Spleen (tissue), 7 donors: ENCODE results near the gene JDP2.

Experiments used
- POLR2A ChIP-seq, 3 donors: fragments of 450-650 bp; IDR thresholded peaks; one replicate each; pipeline ENCODE4 v1.5.1; 2017; ENCODE audit warnings: antibody characterized with exemption in 3 of 3, mild to moderate bottlenecking in 1 of 3
- TF ChIP-seq, protein P1 (sequence below), 11 experiments: fragments of 200-600 bp in 7 of 11; fragments of 450-650 bp in 4 of 11; sonication (generic) in 4 of 11; IDR thresholded peaks in 8 of 11; conservative IDR thresholded peaks in 3 of 11; 1 replicate in 7 of 11; 2 replicates in 4 of 11; pipeline versions ENCODE4 v1.4.0 to v1.8.0; 2016 to 2021; ENCODE audit warnings: antibody characterized with exemption in 11 of 11, inconsistent platforms in 4 of 11, mild to moderate bottlenecking in 1 of 11
- donor health status: DM: no; HTN: no; CAD: no; lungs with moderate emphysema.
- donor health status: DM: no; HTN: no; CAD: no.
- donor health status: DM: no; HTN: no; CAD: no.

DNA sequence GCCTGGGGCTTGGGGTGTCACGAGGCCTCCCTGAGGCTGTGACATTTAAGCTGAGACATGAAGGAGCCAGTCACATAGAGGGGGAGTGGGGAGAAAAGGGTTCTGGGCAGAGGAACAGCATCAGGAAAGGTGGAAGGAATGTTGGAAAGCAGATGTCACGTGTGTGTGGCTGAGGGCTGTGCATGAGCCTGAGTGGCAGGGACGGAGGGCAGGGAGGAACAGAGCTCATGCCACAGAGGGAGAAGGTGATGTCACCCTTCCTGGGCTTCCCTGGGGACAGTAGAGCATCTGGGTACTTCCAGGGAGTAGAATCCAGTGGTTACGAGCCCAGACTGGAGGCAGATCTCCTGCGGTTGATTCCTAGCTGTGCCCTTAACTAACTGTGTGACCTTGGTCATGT lies 32.0 kb upstream of the JDP2 start:
- TF ChIP-seq, protein P1, sequence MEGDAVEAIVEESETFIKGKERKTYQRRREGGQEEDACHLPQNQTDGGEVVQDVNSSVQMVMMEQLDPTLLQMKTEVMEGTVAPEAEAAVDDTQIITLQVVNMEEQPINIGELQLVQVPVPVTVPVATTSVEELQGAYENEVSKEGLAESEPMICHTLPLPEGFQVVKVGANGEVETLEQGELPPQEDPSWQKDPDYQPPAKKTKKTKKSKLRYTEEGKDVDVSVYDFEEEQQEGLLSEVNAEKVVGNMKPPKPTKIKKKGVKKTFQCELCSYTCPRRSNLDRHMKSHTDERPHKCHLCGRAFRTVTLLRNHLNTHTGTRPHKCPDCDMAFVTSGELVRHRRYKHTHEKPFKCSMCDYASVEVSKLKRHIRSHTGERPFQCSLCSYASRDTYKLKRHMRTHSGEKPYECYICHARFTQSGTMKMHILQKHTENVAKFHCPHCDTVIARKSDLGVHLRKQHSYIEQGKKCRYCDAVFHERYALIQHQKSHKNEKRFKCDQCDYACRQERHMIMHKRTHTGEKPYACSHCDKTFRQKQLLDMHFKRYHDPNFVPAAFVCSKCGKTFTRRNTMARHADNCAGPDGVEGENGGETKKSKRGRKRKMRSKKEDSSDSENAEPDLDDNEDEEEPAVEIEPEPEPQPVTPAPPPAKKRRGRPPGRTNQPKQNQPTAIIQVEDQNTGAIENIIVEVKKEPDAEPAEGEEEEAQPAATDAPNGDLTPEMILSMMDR (IDR thresholded peaks at IDR 0.05 in 8 of 11, conservative IDR thresholded peaks at IDR 0.05 in 3 of 11): no peak
- no peak for TF ChIP-seq POLR2A (IDR thresholded peaks at IDR 0.05)
